Neuronal stem cell (in vitro differentiated cells): ENCODE measurements around the gene NMUR1.

Experiments
- DNase-seq: peaks from one replicate; pipeline ENCODE4 v3.0.0-alpha.2; 2013; ENCODE audit warnings: low spot score
- H2AFZ ChIP-seq: one replicate; pipeline ENCODE4 v1.6.1; 2013; ENCODE audit warnings: mild to moderate bottlenecking, low read length, inconsistent platforms
- H2AK5ac ChIP-seq: 2 replicates; pipeline ENCODE4 v1.6.1; 2013; ENCODE audit warnings: low read depth, mild to moderate bottlenecking, inconsistent platforms, low read length, moderate library complexity, mixed read lengths
- H2BK120ac ChIP-seq: 2 replicates; pipeline ENCODE4 v1.6.1; 2013; ENCODE audit warnings: low read depth, mild to moderate bottlenecking, inconsistent platforms, low read length, moderate library complexity, mixed read lengths
- H2BK12ac ChIP-seq: one replicate; pipeline ENCODE4 v1.6.1; 2013; ENCODE audit warnings: low read length, inconsistent platforms
- H2BK15ac ChIP-seq: 2 replicates; pipeline ENCODE4 v1.6.1; 2013; ENCODE audit warnings: mild to moderate bottlenecking, low read length, inconsistent platforms, mixed read lengths
- H2BK5ac ChIP-seq: one replicate; pipeline ENCODE4 v1.6.1; 2013; ENCODE audit warnings: inconsistent platforms, mild to moderate bottlenecking, low read length, moderate library complexity
- H3K14ac ChIP-seq: one replicate; pipeline ENCODE4 v1.6.1; 2013; ENCODE audit warnings: low read length, inconsistent platforms
- H3K18ac ChIP-seq: 2 replicates; pipeline ENCODE4 v1.6.1; 2013; ENCODE audit warnings: low read length, inconsistent platforms
- H3K23ac ChIP-seq: 2 replicates; pipeline ENCODE4 v1.6.1; 2013; ENCODE audit warnings: low read depth, mild to moderate bottlenecking, mixed read lengths, low read length, inconsistent platforms; ENCODE audit not compliant: poor library complexity
- H3K27ac ChIP-seq: replicated peaks from 3 replicates; pipeline ENCODE4 v1.5.1; 2013; ENCODE audit warnings: low read length, inconsistent platforms
- H3K27me3 ChIP-seq, 3 experiments: 2 replicates each; pipeline ENCODE4 v1.6.1; 2013; ENCODE audit warnings: low read length in 3 of 3, mild to moderate bottlenecking in 2 of 3, inconsistent platforms in 1 of 3, low read depth in 1 of 3, mixed read lengths in 1 of 3, moderate library complexity in 1 of 3; ENCODE audit not compliant: control insufficient read depth in 3 of 3, insufficient read depth in 3 of 3
- H3K36me3 ChIP-seq, 2 donors: replicated peaks in 1 of 2; 2 replicates each; pipeline ENCODE4 v1.6.1; 2013; ENCODE audit warnings: low read length in 2 of 2; ENCODE audit not compliant: control insufficient read depth in 2 of 2, insufficient read depth in 2 of 2
- H3K4ac ChIP-seq: 2 replicates; pipeline ENCODE4 v1.6.1; 2013; ENCODE audit warnings: inconsistent platforms, mild to moderate bottlenecking, low read length, moderate library complexity
- H3K4me1 ChIP-seq, 2 donors: 1 replicate in 1 of 2; 2 replicates in 1 of 2; pipeline ENCODE4 v1.6.1; 2013; ENCODE audit warnings: low read length in 2 of 2, low read depth in 1 of 2; ENCODE audit not compliant: control insufficient read depth in 2 of 2, insufficient read depth in 1 of 2
- H3K4me2 ChIP-seq: one replicate; pipeline ENCODE4 v1.6.1; 2013; ENCODE audit warnings: mild to moderate bottlenecking, low read length, inconsistent platforms; ENCODE audit not compliant: insufficient read depth, poor library complexity, severe bottlenecking
- H3K4me3 ChIP-seq, 2 donors: 2 replicates each; pipeline ENCODE4 v1.5.1; 2013; ENCODE audit warnings: low read length in 2 of 2, mild to moderate bottlenecking in 2 of 2, inconsistent platforms in 1 of 2, moderate library complexity in 1 of 2
- H3K79me1 ChIP-seq: one replicate; pipeline ENCODE4 v1.6.1; 2013; ENCODE audit warnings: low read depth, mild to moderate bottlenecking, inconsistent platforms, low read length, moderate library complexity
- H3K9ac ChIP-seq: one replicate; pipeline ENCODE4 v1.6.1; 2013; ENCODE audit warnings: mild to moderate bottlenecking, low read depth, low read length, inconsistent platforms; ENCODE audit not compliant: poor library complexity
- H3K9me3 ChIP-seq, 2 donors: replicated peaks in 1 of 2; 2 replicates each; pipeline versions ENCODE3 to v1.6.1; 2013; ENCODE audit warnings: low read length in 2 of 2, mild to moderate bottlenecking in 2 of 2, inconsistent platforms in 1 of 2, low read depth in 1 of 2, mixed read lengths in 1 of 2, moderate library complexity in 1 of 2; ENCODE audit not compliant: control insufficient read depth in 2 of 2, insufficient read depth in 1 of 2
- H4K8ac ChIP-seq: one replicate; pipeline ENCODE4 v1.6.1; 2013; ENCODE audit warnings: low read depth, mild to moderate bottlenecking, inconsistent platforms, low read length, moderate library complexity
- H4K91ac ChIP-seq: one replicate; pipeline ENCODE4 v1.6.1; 2013; ENCODE audit warnings: low read length, low read depth, mild to moderate bottlenecking, inconsistent platforms; ENCODE audit not compliant: poor library complexity
- WGBS, 2 donors: extraction: QIAGEN DNeasy Blood & Tissue Kit; methylation state at CpG; one replicate each; pipeline ENCODE4 v1.1.7; 2013; ENCODE audit warnings: missing lambda C conversion rate in 2 of 2, mixed read lengths in 1 of 2; ENCODE audit not compliant: insufficient read length in 2 of 2, insufficient replicate concordance in 1 of 2; ENCODE audit errors: extremely low coverage in 2 of 2; 5-methylcytosine and 5-hydroxymethylcytosine counted together

Gene NMUR1

DNA sequence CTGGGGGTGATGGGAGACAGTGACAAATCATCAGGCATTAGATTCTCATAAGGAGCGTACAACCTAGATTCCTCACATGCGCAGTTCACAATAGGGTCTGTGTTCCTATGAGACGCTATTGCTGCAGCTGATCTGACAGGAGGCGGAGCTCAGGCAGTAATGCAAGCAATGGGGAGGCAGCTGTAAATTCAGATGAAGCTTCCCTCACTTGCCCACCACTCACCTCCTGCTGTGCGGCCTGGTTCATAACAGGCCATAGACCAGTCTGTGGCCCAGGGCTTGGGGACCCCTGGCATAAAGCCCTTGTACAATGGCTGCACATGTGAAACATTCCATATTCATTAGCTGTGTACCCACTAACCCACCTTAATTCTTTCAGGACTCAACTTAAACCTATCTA, 18.0 kb downstream of the NMUR1 start:
- DNase-seq: no peak
- H2AFZ ChIP-seq: no peak overlapping the region
- no peak overlapping the region for H2AK5ac ChIP-seq
- no peak overlapping the region for H3K4me2 ChIP-seq
- H4K91ac ChIP-seq: no peak overlapping the region
- no peak overlapping the region for H2BK15ac ChIP-seq
- no peaks in the 10 kb centered on the region for H3K9me3 ChIP-seq
- no peak overlapping the region for H3K4ac ChIP-seq
- peaks cover 0 to 11% of the 10 kb centered on the region in 2 donors for H3K4me1 ChIP-seq
- no peak overlapping the region for H3K18ac ChIP-seq
- no peak overlapping the region for H3K27ac ChIP-seq
- no peak overlapping the region for H3K23ac ChIP-seq
- no peak overlapping the region for H2BK12ac ChIP-seq
- no CpG with 5 or more reads among the region's 5 CpGs for WGBS, 2 donors
- no peaks in the 10 kb centered on the region for H3K36me3 ChIP-seq
- H3K79me1 ChIP-seq: no peaks in the 10 kb centered on the region
- H3K9ac ChIP-seq: no peak overlapping the region
- no peak overlapping the region for H2BK120ac ChIP-seq
- peaks cover 0 to 5% (median 0%) of the 10 kb centered on the region in 3 experiments for H3K27me3 ChIP-seq
- no peak overlapping the region for H3K4me3 ChIP-seq
- H2BK5ac ChIP-seq: no peak overlapping the region
- no peak overlapping the region for H3K14ac ChIP-seq
- H4K8ac ChIP-seq: no peak overlapping the region

DNA sequence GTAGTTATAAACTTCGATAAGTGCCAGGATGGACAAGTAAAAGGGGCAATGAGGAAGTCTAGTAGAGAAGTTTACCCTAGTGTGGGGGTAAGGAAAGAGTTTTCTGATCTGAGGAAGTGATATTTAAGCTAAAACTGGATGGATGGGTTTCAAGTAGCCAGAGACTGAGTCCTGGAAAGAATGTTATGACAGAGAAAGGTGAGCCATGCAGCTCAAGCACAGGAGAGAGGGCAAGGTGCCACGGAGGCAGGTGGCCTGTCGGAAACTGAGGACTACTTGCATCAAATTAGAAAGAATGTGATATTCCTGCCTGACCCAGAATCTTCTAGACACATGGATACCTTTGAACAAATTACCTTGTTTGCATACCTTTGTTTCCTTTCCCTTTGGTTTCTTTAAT, 26.5 kb downstream of the NMUR1 start:
- Histone ChIP-seq H3K4ac (no peak overlapping the region), H3K23ac (no peak overlapping the region), H2BK12ac (no peak overlapping the region), H2AK5ac (no peak overlapping the region), H3K79me1 (no peaks in the 10 kb centered on the region), H3K9me3 (no peaks in the 10 kb centered on the region), H3K4me2 (no peak overlapping the region), H3K4me3 (no peak overlapping the region), H3K14ac (no peak overlapping the region), H3K9ac (no peak overlapping the region), H3K36me3 (peaks cover 7 to 25% of the 10 kb centered on the region in 2 donors), H2BK120ac (no peak overlapping the region), H4K8ac (no peak overlapping the region), H3K4me1 (no peaks in the 10 kb centered on the region), H2BK5ac (no peak overlapping the region), H3K18ac (no peak overlapping the region), H2BK15ac (no peak overlapping the region), H3K27ac (no peak overlapping the region), H2AFZ (no peak overlapping the region), H3K27me3 (no peaks in the 10 kb centered on the region), H4K91ac (no peak overlapping the region)
- no peak for DNase-seq
- WGBS, 2 donors: no CpG with 5 or more reads among the region's 3 CpGs

- DNase-seq: no peak
- Histone ChIP-seq H3K36me3 (peaks cover 7 to 25% of the 10 kb centered on the region in 2 donors), H4K91ac (no peak overlapping the region), H3K27ac (no peak overlapping the region), H2AK5ac (no peak overlapping the region), H3K27me3 (no peaks in the 10 kb centered on the region), H3K18ac (no peak overlapping the region), H2BK15ac (no peak overlapping the region), H3K23ac (no peak overlapping the region), H3K14ac (no peak overlapping the region), H3K4me2 (no peak overlapping the region), H3K4ac (no peak overlapping the region), H2BK12ac (no peak overlapping the region), H4K8ac (no peak overlapping the region), H2BK5ac (no peak overlapping the region), H3K9ac (no peak overlapping the region), H3K9me3 (no peaks in the 10 kb centered on the region), H3K4me1 (no peaks in the 10 kb centered on the region), H3K4me3 (no peak overlapping the region), H2BK120ac (no peak overlapping the region), H3K79me1 (no peaks in the 10 kb centered on the region), H2AFZ (no peak overlapping the region)
Measured at GRCh38 chr2:231502596-231502995, 27.6 kb downstream of the NMUR1 start.

DNA sequence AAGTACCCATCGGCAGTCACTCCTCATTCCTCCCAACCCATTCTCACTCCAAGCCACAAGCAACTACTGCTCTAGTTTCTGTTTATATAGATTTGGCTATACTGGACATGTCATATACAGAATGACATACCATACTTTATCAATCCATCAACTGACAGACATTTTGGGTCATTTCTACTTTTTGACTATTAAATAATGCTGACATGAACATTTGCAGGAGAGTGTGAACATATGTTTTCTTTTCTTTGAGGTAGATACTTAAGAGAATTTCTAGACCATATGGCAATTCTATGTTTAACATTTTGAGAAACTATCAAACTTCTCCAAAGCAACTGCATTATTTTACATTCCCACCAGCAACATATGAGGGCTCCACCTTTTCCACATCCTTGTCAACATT, 32.6 kb downstream of the NMUR1 start:
- Histone ChIP-seq H4K8ac (no peak overlapping the region), H3K9ac (no peak overlapping the region), H3K36me3 (peaks cover 2 to 5% of the 10 kb centered on the region in 2 donors), H3K4ac (no peak overlapping the region), H3K23ac (no peak overlapping the region), H2AK5ac (no peak overlapping the region), H3K4me2 (no peak overlapping the region), H3K27me3 (no peaks in the 10 kb centered on the region), H3K9me3 (no peaks in the 10 kb centered on the region), H3K4me3 (no peak overlapping the region), H2BK5ac (no peak overlapping the region), H2BK12ac (no peak overlapping the region), H3K4me1 (no peaks in the 10 kb centered on the region), H2BK120ac (no peak overlapping the region), H3K14ac (no peak overlapping the region), H3K27ac (no peak overlapping the region), H3K79me1 (no peaks in the 10 kb centered on the region), H4K91ac (no peak overlapping the region), H2BK15ac (no peak overlapping the region), H3K18ac (no peak overlapping the region), H2AFZ (no peak overlapping the region)
- WGBS, 2 donors: no CpG with 5 or more reads among the region's 1 CpG
- DNase-seq: no peak
